ENCODE data around the gene ADGRL3.
A peak's percentile ranks its signal among the peaks of the same experiment; 100 is the strongest.

The ADGRL3 gene

GRCh38 chr4:62053974-62054373 is 853.8 kb downstream of the ADGRL3 start:
- TF ChIP-seq CTCF (conservative IDR thresholded peaks at IDR 0.05) = no peak
- H3K27ac ChIP-seq = no peak overlapping the region

GRCh38 chr4:62057031-62057430 is 856.9 kb downstream of the ADGRL3 start:
- no peak for TF ChIP-seq ZFX (IDR thresholded peaks at IDR 0.05)
- TF ChIP-seq CTCF (conservative IDR thresholded peaks at IDR 0.05) = no peak
- no peak overlapping the region for H3K27ac ChIP-seq

- TF ChIP-seq ZFX (IDR thresholded peaks at IDR 0.05) = no peak
- no peak for TF ChIP-seq CTCF (conservative IDR thresholded peaks at IDR 0.05)
- H3K27ac ChIP-seq = no peak overlapping the region
Observed at GRCh38 chr4:62058571-62058970, 858.4 kb downstream of the ADGRL3 start.

GRCh38 chr4:62070291-62070852 is 870.2 kb downstream of the ADGRL3 start:
- TF ChIP-seq ZFX (IDR thresholded peaks at IDR 0.05) (no peak), CTCF (conservative IDR thresholded peaks at IDR 0.05) (peak; percentile 6; the same call in 1 of the 2 replicates)

GRCh38 chr4:62075089-62075488 is 875.0 kb downstream of the ADGRL3 start:
- no peak overlapping the region for H3K27ac ChIP-seq
- no peak for TF ChIP-seq ZFX (IDR thresholded peaks at IDR 0.05)
- TF ChIP-seq CTCF (conservative IDR thresholded peaks at IDR 0.05) = no peak

More at GRCh38 chr4:62070291-62070852, 870.2 kb downstream of the ADGRL3 start:
- no peak overlapping the region for H3K27ac ChIP-seq

GRCh38 chr4:62075521-62075920 is 875.4 kb downstream of the ADGRL3 start:
- no peak overlapping the region for H3K27ac ChIP-seq
- TF ChIP-seq CTCF (conservative IDR thresholded peaks at IDR 0.05) (no peak), ZFX (IDR thresholded peaks at IDR 0.05) (no peak)

GRCh38 chr4:62077406-62077805 is 877.3 kb downstream of the ADGRL3 start:
- no peak overlapping the region for H3K27ac ChIP-seq
- TF ChIP-seq CTCF (conservative IDR thresholded peaks at IDR 0.05) (no peak), ZFX (IDR thresholded peaks at IDR 0.05) (no peak)
